ENCODE measurements around the gene FBXO2. TPM values are rescaled to one million over a fixed set of nuclear protein-coding genes. Genes with fewer than 3 reads are reported as not detected.

FBXO2 gene
- total and polyA plus RNA-seq, 9 of the 15 experiments (the other 6 are each of a cell fraction or from before 2014, with no cell fraction given): 0.04 to 1.9 (median 0.27) TPM

DNA sequence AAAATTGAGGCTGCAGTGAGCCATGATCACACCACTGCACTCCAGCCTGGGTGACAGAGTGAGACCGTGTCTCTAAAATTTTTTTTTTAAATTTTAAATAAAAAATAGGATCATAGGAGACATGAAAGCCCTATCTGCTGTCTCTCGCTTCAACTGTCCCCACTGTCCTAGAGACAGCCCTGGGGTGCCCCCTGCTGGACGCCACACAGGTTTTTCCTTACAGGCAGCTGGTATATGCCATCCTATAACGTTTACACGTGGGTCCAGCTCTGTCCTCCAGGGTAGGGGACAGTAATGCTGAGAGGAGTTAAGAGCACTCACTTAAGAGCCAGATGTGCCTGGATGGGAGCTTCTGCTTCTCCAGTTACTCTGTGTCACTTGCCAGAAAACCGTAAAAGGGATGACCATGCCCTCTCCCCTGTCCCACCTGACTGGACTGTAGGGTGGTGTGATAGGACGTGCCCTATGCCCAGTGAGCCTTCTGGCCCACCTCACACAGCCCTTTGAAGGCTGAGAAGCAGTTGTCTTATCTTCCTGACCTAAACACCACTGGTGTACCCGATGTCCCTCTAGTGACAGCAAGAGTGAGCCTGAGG, 8.5 kb downstream of the FBXO2 start:
- ATAC-seq (peak; percentile 59), DNase-seq (ENCODE audit: extremely low read depth in 1 of 4, low spot score in 3 of 4) (peak; percentile 77 to 90 (median 80)), FAIRE-seq (peak; percentile 70)
- in situ Hi-C loops (cut with MboI): no loop called here
- intact Hi-C loops (cut with micrococcal nuclease): loop anchor here (1.0 kb wide), 1 partner anchor 404 kb away; no protein-coding TSS in a partner anchor
- Histone ChIP-seq H2AFZ (ENCODE audit: low read depth, low read length) (no peak overlapping the region), H3K4me3 (no peak overlapping the region), H3K27ac (ENCODE audit: extremely low read depth, low read depth, low read length) (no peak overlapping the region), H3K4me1 (replicated peaks in 1 of 2; ENCODE audit: control insufficient read depth in 2 of 2, insufficient read depth in 2 of 2, low read length in 2 of 2) (peaks cover 15 to 39% of the 10 kb centered on the region in 2 experiments; a peak in 4 of 5 replicates), H3K9me1 (ENCODE audit: control insufficient read depth, insufficient read depth, low read length) (no peaks in the 10 kb centered on the region), H4K20me1 (replicated peaks; ENCODE audit: control insufficient read depth, insufficient read depth, low read length) (peaks cover 2% of the 10 kb centered on the region; the same call in 1 of the 2 replicates), H3K79me2 (ENCODE audit: control insufficient read depth, insufficient read depth, low read length) (no peaks in the 10 kb centered on the region), H3K4me2 (ENCODE audit: insufficient read depth, low read length) (no peak overlapping the region), H3K27me3 (ENCODE audit: control insufficient read depth in 2 of 2, insufficient read depth in 2 of 2, low read length in 2 of 2) (peaks cover 2 to 13% of the 10 kb centered on the region in 2 experiments; a peak in 4 of 5 replicates), H3K36me3 (ENCODE audit: control insufficient read depth, insufficient read depth, low read length) (no peaks in the 10 kb centered on the region), H3K9me3 (replicated peaks; ENCODE audit: control insufficient read depth, insufficient read depth, low read depth, low read length) (no peaks in the 10 kb centered on the region), H3K9ac (ENCODE audit: insufficient read depth in 1 of 2, low read depth in 2 of 2, low read length in 2 of 2) (no peak overlapping the region)
- 6% methylated on average over 8 of the region's 8 CpGs for WGBS (ENCODE audit: insufficient coverage, low coverage, missing lambda C conversion rate)
- ChIA-PET POLR2A (interaction anchor here (0.6 to 1.3 kb wide), 7 partner anchors 12 to 649 kb away, joined by 3 to 6 read pairs (median 4); no protein-coding TSS in a partner anchor), CTCF (ENCODE audit: low intra/inter-chr PET ratio) (interaction anchor here (0.6 to 3.7 kb wide), 6 partner anchors 75 to 608 kb away, joined by 3 to 19 read pairs (median 3); no protein-coding TSS in a partner anchor)
- BruUV-seq (replicated peaks): no TSS peak
- peak; percentile 42; the same call in 1 of the 2 replicates for TF ChIP-seq KLF16 (IDR thresholded peaks at IDR 0.05)
- TF ChIP-seq, protein P1, sequence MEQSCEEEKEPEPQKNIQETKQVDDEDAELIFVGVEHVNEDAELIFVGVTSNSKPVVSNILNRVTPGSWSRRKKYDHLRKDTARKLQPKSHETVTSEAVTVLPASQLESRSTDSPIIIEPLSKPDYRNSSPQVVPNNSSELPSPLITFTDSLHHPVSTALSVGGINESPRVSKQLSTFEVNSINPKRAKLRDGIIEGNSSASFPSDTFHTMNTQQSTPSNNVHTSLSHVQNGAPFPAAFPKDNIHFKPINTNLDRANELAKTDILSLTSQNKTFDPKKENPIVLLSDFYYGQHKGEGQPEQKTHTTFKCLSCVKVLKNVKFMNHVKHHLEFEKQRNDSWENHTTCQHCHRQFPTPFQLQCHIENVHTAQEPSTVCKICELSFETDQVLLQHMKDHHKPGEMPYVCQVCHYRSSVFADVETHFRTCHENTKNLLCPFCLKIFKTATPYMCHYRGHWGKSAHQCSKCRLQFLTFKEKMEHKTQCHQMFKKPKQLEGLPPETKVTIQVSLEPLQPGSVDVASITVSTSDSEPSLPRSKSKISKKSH (CRISPR knock-in tag; IDR thresholded peaks at IDR 0.05): no peak
- TF ChIP-seq REST (IDR thresholded peaks at IDR 0.05; ENCODE audit: borderline replicate concordance): peak; percentile 64; the same call in 1 of the 2 replicates
- no peak for TF ChIP-seq REST (CRISPR knock-in tag; IDR thresholded peaks at IDR 0.05; ENCODE audit: low read depth)
- TF ChIP-seq SMC3 (conservative IDR thresholded peaks at IDR 0.05; ENCODE audit: insufficient read depth, low read depth, low read length): peak; percentile 81
- TF ChIP-seq HCFC1 (IDR thresholded peaks at IDR 0.05; ENCODE audit: low read depth, low read length): no peak
- TF ChIP-seq TFAP4 (CRISPR knock-in tag; IDR thresholded peaks at IDR 0.05; ENCODE audit: borderline replicate concordance): peak; percentile 67
- TF ChIP-seq, protein P2, sequence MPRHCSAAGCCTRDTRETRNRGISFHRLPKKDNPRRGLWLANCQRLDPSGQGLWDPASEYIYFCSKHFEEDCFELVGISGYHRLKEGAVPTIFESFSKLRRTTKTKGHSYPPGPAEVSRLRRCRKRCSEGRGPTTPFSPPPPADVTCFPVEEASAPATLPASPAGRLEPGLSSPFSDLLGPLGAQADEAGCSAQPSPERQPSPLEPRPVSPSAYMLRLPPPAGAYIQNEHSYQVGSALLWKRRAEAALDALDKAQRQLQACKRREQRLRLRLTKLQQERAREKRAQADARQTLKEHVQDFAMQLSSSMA (CRISPR knock-in tag; IDR thresholded peaks at IDR 0.05): no peak
- no peak for TF ChIP-seq ZNF644 (tag; IDR thresholded peaks at IDR 0.05; ENCODE audit: low read depth)

Data from K562 (cell line).